Globus pallidus (tissue), 1 donor: Measurements from ENCODE around the gene UBE2J2.

Experiments
- DNase-seq: peaks from one replicate; pipeline ENCODE4 v3.0.0-alpha.2; 2015; ENCODE audit warnings: low spot score

Gene UBE2J2

GRCh38 chr1:1239614-1240347 lies 33.9 kb downstream of the UBE2J2 start:
- DNase-seq = no peak

GRCh38 chr1:1239227-1239613 lies 34.4 kb downstream of the UBE2J2 start:
- no peak for DNase-seq

GRCh38 chr1:1238702-1239178 lies 34.9 kb downstream of the UBE2J2 start:
- DNase-seq = no peak

DNA sequence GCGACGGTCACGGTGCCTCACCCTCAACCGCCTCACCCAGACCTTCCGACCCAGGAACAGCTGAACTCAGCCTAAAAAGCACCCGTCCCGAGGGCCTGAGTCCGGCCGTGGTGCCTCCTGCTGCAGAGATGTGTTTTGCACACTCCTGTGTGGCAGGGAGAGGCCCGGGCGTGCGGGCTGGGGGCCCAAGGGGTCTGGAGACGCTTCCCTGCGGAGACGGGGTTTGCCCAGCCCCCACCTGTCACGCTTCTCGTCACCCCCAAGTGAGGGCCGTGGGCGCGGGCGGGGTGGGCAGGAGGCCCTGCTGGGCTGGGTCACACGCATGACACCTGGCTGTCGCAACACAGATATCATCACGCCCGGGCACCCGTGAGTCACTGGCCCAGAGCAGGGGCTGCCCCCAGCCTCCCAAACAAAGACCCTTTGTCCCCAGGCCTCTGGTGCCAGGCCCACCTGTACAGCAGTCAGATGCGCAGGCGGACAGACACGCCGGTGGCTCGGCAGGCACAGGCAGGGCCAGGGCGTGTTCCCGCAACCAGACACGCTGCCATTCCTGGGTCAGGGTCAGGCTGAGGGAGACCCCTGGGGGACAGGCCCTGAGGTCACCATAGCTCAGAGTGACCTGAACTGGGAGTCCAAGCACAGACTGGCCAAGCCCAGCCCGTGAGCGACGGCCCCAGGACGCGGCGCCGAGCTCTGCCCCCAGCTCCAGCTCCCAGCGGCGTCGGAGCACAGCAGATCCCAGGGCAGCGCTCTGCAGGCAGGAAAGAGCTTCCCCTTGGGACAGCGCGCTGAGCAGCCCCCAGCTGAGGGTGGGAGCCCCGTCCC lies 35.6 kb downstream of the UBE2J2 start:
- no peak for DNase-seq

- DNase-seq = no peak
Observed at GRCh38 chr1:1236945-1237873, 36.4 kb downstream of the UBE2J2 start.

DNA sequence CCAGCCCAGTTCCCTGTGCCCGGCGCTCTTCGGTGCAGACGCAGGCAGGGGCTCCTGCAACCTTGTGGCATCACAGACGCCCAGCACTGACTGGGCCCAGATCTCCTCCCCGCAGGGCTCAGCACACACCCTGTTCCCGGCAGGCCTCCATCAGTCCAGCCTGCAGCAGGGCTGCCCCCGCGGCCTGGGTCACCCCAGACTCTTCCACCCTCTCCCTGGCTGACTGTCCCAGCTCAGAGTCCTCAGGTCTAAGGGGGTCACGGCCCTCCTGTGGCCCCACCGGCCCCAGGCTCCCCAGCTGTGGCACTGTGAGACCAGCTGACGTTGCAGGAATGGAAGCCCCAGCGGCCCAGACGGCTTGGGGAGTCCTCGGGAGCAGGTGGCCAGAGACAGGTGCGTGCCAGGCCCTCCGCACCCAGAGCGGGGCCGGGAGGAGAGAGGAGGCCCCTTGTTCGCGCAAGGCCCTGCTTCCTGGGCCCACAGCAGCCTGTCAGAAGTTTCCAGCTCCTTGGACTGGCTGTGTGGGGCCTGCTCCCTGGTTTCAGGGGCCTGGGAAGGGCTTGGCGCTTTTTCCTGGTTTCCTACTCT lies 37.4 kb downstream of the UBE2J2 start:
- DNase-seq = no peak

DNA sequence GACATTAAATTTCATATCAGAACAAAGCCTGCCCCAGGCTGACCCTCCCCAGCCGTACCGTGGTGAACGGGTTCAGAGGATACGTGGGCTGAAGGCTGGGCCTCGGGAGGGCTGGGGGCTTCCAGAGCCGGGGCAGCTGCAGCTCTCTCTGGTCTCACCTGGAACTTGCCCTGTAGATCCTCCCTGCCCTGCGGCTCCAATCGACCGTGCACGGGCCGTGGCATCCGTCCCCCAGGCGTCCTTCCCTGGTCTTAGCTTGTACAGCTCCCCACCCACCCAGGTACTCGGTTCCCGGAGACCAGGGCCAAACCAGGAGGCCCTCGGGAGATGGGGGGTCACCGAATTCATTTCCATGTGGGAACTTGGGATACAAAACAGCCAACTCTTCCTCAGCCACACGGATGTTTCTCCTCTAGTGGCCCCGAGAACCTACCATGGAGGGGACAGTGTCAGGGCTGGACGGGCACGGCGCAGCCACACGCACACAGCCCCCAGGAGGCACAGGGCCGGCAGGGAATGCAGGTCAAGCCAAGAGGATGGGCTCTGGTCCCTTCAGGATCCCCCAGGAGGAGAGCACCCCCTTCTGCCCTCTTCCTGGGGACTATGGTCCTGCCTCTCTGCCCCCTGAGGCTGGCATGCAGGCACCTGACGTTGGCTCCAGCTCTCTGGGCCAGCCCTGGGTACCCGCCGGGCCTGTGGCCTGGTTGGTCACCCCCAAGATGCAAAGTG lies 38.5 kb downstream of the UBE2J2 start:
- DNase-seq = no peak

GRCh38 chr1:1234180-1234808 lies 39.4 kb downstream of the UBE2J2 start:
- DNase-seq = no peak

GRCh38 chr1:1233567-1233892 lies 40.1 kb downstream of the UBE2J2 start:
- no peak for DNase-seq

- no peak for DNase-seq
Observed at GRCh38 chr1:1232796-1233566, 40.7 kb downstream of the UBE2J2 start.

DNA sequence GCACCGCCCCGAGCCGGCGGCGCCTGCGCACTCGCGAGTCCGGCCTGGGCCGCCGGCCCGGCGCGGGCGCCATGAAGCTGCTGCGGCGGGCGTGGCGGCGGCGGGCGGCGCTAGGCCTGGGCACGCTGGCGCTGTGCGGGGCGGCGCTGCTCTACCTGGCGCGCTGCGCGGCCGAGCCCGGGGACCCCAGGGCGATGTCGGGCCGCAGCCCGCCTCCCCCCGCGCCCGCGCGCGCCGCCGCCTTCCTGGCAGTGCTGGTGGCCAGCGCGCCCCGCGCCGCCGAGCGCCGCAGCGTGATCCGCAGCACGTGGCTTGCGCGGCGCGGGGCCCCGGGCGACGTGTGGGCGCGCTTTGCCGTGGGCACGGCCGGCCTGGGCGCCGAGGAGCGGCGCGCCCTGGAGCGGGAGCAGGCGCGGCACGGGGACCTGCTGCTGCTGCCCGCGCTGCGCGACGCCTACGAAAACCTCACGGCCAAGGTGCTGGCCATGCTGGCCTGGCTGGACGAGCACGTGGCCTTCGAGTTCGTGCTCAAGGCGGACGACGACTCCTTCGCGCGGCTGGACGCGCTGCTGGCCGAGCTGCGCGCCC lies 41.4 kb downstream of the UBE2J2 start, which contains the start of gene B3GALT6:
TSS of gene B3GALT6 (plus strand) at position 30 of the 588 bp plus-strand sequence. CDS start at position 72, 42 bp downstream.
- no peak for DNase-seq

- peak; percentile 96 for DNase-seq
Observed at GRCh38 chr1:1231400-1232207, 42.0 kb downstream of the UBE2J2 start, which contains the start of gene SDF4. Gene SDF4 (minus strand): TSS chr1:1232001. CDS start chr1:1228772, 3,229 bp downstream.

DNA sequence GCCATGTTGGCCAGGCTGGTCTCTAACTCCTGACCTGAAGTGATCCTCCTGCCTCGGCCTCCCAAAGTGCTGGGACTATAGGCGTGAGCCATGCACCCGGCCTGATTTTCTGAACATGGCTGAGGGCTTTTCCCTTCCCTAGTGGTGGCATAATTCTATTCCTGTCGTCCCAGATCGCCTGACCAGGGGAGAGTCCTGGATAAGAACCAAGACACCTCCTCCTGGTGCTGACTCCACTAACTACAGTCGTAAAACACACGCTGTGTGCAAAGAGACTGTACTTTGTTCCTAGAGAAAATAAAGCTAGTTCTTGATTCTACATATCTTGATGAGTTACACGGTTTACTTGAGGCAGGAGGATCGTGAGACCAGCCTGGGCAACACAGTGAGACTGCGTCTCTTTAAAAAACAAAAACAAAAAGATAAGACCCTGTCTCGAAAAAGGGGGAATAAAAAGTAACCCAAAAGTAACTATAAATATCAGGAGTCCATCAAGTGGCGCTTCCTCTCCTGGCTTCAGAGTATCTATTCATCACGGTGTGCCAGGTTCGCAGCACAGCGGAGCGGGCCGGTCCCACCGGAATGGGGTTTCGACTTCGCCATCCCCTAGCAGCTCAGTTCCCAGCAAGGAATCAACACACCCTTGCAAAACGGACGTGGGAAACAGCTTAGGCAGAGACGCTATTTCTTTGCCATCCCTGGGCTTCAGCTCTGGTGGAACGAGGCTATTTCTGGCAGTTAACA lies 42.8 kb downstream of the UBE2J2 start:
- DNase-seq = peak; percentile 11

- no peak for DNase-seq
Observed at GRCh38 chr1:1229770-1230169, 43.9 kb downstream of the UBE2J2 start.

DNA sequence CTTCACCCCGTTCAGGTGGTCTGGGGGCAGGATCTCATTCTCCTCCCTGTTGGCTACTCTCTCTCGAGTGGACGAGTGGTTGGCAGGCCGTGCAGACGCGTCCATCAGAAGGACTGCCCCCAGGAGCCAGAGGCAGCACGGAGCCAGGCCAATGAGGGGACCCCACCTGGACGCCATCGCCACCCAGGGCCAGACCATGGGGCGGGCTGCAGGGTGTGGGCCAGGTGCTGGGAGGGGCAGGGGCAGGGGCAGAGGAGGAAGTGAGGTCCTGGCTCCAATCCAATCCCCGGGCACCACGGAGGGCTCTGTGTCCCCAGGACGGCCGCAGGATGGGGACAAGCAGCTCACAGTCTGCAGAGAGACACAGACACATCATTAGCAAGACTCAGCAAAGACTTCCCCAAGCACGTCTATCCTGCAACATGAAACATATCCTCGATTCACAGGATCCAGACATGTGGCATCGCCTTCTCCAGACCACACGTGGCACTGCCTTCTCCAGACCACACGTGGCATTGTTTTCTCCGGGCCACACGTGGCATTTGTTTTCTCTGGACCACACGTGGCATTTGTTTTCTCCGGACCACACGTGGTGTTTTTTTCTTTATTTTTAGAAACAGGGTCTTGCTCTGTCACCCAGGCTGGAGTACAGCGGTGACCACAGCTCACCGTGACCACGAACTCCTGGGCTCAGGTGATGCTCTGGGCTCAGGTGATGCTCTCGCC lies 44.9 kb downstream of the UBE2J2 start:
- no peak for DNase-seq

- DNase-seq = no peak
Observed at GRCh38 chr1:1228187-1228586, 45.5 kb downstream of the UBE2J2 start.

- no peak for DNase-seq
Observed at GRCh38 chr1:1227386-1227785, 46.3 kb downstream of the UBE2J2 start.
